ENCODE measurements around the gene GATA5.

Gene GATA5

GRCh38 chr20:62488470-62488869 lies 12.7 kb upstream of the GATA5 start:
- no peak for DNase-seq (ENCODE audit: low read depth in 2 of 2)

- DNase-seq (ENCODE audit: low read depth in 2 of 2), result no peak
These were observed 12.0 kb upstream of the GATA5 start for GRCh38 chr20:62487561-62488354.

- DNase-seq (ENCODE audit: low read depth in 2 of 2), result no peak
These were observed 11.3 kb upstream of the GATA5 start for GRCh38 chr20:62487118-62487517.

DNA sequence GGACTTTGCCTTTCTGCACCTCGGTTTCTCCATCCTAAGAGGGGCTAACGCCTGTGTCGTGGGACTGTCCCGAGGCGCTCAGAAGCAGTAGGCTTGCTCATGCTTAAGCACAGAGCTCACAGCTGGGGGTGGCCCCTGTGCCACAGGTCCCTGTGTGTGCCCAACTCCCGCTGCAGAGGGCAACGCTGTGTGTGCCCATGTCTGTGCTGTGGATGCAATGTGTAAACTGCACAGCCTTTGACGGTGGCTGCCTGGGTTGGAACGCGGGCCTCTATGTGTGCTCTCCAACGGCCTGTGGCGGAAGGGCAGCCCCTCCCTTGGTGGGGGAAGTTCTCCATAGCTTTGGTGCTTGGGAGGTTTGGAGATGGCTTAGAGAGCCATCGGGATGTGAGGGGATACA lies 10.7 kb upstream of the GATA5 start:
- DNase-seq (ENCODE audit: low read depth in 2 of 2), result no peak

DNA sequence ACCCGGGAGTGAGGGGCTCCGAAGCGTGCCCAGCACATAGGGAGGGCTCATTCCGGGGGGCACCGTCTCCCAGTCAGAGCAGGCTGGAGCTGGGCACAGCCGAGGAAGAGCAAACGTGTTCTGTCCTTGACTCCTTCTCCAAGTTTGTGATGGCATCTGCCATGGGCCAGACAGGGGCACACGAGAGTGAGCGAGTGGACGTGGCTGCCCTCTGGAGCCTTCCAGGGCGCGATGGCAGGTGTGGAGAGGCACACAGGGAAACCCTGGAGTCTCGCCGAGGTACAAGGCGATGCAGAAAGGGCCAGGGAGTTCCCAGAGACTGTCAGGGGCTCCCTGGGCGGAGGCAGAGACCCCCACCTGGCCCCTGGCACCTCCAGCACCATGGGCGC lies 9.9 kb upstream of the GATA5 start:
- DNase-seq (ENCODE audit: low read depth in 2 of 2), result no peak

DNA sequence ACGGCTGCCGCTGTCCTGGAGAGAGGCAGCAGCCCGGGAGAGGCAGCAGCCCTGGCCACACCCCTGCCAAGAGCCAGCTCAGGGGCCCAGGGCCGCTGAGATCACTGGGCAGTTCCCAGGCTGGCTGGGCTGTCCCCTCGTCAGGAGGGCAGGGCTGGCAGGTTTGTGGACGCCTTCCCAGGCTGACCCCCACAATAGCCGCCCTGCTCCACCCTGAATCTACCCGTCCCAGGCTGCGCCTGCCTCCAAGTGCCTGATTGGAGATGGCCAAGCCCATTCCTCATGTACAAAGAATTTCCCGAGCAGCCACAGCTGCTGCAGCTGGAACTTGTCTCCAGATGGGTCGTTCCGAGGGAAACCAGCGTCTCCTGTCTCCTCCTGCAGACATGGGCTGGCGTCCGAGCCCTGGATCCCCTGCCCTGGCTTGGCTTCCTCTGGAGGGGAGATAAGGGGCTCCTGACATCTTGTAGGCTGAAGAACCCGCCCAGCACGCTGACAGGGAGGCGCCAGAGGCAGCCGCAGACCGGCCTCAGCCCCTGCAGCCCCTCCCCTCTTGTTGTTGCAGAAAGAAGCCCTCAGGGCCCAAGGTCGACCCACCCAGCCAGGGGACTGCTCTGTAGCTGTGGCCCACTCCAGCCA lies 9.4 kb upstream of the GATA5 start:
- no peak for DNase-seq (ENCODE audit: low read depth in 2 of 2)

DNA sequence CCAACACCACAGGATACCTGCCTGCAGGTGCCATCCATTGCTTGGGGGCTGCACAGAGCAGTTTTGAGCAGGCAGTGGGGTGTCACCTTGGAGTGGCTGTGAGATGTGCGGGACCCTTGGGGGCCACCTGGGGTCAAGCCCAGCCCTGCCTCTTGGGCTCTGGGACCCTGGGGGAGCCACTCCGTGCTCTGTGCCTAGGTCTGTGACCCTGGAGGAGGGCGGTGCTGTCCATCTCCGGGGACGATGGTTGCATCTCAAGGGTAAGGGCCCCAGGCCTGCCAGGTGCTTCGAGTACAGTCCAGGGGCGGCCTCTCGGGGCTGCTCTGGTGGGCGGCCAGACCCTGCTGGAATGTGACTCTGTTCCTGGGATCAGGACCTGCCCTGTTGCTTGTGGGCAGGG lies 8.7 kb upstream of the GATA5 start:
- DNase-seq (ENCODE audit: low read depth in 2 of 2), result no peak

DNA sequence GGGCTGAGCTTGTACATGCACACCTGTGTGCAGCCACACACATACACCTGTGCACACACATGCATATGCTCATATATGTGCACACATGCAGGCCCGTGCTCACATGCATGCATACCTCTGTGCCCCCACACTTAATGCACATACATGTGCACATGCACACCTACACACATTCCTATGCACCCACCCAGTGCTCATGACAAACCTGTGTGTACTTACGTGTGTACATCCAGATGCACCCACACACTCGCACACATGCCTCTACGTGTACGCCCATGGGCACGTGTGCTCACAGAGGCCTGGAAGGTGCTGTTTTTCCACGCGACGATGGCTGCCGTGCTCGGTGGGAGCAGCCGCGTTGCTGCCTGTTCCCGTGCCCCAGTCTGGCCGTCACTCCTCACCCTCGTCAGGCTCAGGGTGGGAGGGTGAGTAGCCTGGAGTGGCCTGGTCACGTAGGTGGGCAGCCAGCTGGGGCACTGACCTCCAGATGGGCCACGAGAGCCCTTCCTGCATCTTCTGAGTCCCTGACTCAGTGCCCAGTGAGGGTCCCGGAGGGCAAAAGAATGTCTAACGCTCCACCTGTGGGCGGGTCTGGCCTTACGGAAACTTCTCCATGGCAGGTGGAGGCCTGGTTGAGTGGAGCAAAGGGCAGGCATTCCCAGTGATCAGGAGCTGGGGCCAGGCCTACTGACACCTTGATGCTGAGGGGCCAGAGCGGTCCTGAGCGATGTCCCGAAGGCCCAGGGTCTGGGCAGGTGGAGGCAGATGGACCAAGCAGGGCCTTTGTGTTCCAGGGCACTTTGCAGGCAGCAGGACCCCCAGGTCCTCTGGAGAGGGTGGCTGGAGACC lies 8.0 kb upstream of the GATA5 start:
- no peak for DNase-seq (ENCODE audit: low read depth in 2 of 2)

- no peak for DNase-seq (ENCODE audit: low read depth in 2 of 2)
These were observed 7.2 kb upstream of the GATA5 start for GRCh38 chr20:62482974-62483373.

GRCh38 chr20:62482146-62482809 lies 6.5 kb upstream of the GATA5 start:
- no peak for DNase-seq (ENCODE audit: low read depth in 2 of 2)

DNA sequence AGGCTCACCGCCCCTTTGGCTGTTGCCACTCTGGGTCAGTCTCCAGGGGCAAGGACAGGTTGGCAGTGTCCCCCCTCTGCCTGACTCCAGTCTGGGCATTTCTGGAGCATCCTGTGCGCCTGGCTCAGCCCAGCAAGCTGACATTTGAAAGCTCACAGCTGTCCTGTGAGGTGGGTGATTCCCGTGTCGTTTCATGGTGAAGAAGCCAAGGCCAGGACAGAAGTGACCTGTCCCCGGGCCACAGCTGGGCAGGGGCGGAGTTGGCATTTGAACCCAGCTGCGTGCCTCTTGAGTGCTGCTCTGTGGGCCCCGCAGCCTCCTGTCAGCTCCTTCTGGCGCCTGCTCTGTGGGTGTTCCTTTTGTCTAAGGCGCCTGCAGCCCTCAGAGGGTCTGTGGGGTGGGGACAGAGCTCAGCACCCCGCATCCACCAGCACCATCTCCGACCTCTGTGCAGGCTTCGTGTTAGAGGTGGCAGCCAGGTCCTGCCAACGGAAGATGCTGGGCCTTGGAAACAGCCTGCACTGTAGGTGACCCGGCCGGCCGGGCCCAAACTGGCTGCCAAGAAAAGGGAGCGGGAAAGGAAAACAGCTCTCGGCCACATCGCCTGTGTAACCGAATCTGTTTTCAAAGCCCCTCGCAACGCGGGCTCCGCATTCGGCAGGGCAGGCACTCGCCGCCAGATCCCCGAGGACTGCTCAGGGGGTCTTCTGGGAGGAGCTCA lies 5.8 kb upstream of the GATA5 start:
- no peak for DNase-seq (ENCODE audit: low read depth in 2 of 2)

DNA sequence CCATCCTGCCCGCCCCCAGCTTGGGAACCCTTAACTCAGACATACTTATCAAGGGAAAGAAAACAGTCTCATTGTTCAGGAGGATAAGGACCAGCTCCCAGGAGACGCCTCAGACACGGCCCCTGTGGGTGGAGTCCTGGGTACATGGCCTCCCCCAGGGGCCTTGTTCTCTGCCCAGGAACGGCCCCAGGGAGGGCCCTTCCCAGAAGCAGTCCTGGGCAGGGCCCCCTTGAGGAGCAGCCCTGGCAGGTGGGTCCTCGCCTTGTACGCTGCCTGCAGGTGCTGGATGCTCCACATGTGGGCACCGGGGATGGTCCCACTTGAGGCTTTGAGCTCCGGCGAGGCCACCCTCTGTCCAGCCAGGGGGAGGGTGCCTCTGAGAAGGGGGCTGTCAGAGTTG lies 4.5 kb upstream of the GATA5 start:
- no peak for DNase-seq (ENCODE audit: low read depth in 2 of 2)

- DNase-seq (ENCODE audit: low read depth in 2 of 2), result no peak
These were observed 3.9 kb upstream of the GATA5 start for GRCh38 chr20:62479656-62480055.

- DNase-seq (ENCODE audit: low read depth in 2 of 2), result no peak
These were observed 3.4 kb upstream of the GATA5 start for GRCh38 chr20:62479156-62479555.

GRCh38 chr20:62477669-62478455 lies 2.1 kb upstream of the GATA5 start:
- DNase-seq (ENCODE audit: low read depth in 2 of 2), result no peak

- DNase-seq (ENCODE audit: low read depth in 2 of 2), result no peak
These were observed 452 bp upstream of the GATA5 start for GRCh38 chr20:62476056-62476838.

- DNase-seq (ENCODE audit: low read depth in 2 of 2), result no peak
These were observed 596 bp downstream of the GATA5 start for GRCh38 chr20:62475027-62475771.

DNA sequence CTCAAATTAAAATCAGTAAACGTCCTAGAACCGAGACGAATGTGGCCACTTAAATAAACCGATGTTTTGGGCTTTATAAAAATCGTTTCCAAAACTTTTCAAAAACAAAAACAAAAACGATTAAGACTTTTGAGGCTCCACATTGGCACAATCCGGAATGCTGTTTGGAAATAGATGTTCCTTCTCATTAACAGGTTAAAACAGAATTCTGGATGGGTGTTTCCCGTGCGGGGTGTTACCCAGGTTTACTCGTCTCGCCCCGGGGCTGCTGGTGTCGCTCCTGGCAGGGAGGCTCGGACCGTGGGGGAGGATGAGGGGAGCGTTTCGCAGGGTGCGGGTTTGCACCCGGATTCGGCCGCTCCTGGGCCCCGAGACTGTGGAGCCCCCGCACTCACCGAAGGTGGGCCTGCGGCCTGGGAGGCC lies 1.2 kb downstream of the GATA5 start:
- DNase-seq (ENCODE audit: low read depth in 2 of 2), result no peak
